ENCODE data around the gene AKT3.

DNA sequence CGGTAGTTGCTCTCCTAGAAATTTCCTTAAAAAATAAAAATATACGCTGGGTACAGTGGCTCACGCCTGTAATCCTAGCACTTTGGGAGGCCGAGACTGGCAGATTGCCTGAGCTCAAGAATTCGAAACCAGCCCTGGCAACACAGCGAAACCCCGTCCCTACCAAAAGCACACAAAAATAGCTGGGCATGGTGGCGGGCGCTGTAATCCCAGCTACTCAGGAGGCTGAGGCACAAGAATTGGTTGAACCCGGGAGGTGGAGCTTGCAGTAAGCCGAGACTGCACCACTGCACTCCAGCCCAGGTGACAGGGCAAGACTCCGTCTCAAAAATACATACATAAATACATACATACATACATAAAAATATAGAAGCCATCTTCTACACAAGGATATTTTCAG lies 262.8 kb downstream of the AKT3 start:
- TF ChIP-seq EZH2phosphoT487 (IDR thresholded peaks at IDR 0.05; ENCODE audit: unreplicated experiment) = no peak
- no peak for TF ChIP-seq CTCF (conservative IDR thresholded peaks at IDR 0.05; ENCODE audit: low read depth in 2 of 2)

Measured in GM23338 (cell line).